Spleen (tissue), 7 donors: ENCODE data around the gene SPATS2L.

ENCODE experiments used
- CTCF ChIP-seq, 11 experiments: fragments of 200-600 bp in 7 of 11; fragments of 450-650 bp in 4 of 11; sonication (generic) in 4 of 11; IDR thresholded peaks in 8 of 11; conservative IDR thresholded peaks in 3 of 11; 1 replicate in 7 of 11; 2 replicates in 4 of 11; pipeline versions ENCODE4 v1.4.0 to v1.8.0; 2016 to 2021; ENCODE audit warnings: antibody characterized with exemption in 11 of 11, inconsistent platforms in 4 of 11, mild to moderate bottlenecking in 1 of 11
- POLR2A ChIP-seq, 3 donors: fragments of 450-650 bp; IDR thresholded peaks; one replicate each; pipeline ENCODE4 v1.5.1; 2017; ENCODE audit warnings: antibody characterized with exemption in 3 of 3, mild to moderate bottlenecking in 1 of 3
- POLR2AphosphoS5 ChIP-seq, 3 donors: sonication (generic); formaldehyde crosslinking; IDR thresholded peaks; one replicate each; pipeline ENCODE4 v1.5.1; 2017; ENCODE audit warnings: antibody characterized with exemption in 3 of 3
- donor health status: DM: no; HTN: no; CAD: no; lungs with moderate emphysema.
- donor health status: DM: no; HTN: no; CAD: no.
- donor health status: DM: no; HTN: no; CAD: no.

- no peak for TF ChIP-seq POLR2A (IDR thresholded peaks at IDR 0.05)
- no peak for TF ChIP-seq CTCF (IDR thresholded peaks at IDR 0.05 in 8 of 11, conservative IDR thresholded peaks at IDR 0.05 in 3 of 11)
- TF ChIP-seq POLR2AphosphoS5 (IDR thresholded peaks at IDR 0.05), result no peak
These were observed 78.7 kb downstream of the SPATS2L start for GRCh38 chr2:200385063-200385635.
